ENCODE results near the gene MRTFA.

The MRTFA gene

DNA sequence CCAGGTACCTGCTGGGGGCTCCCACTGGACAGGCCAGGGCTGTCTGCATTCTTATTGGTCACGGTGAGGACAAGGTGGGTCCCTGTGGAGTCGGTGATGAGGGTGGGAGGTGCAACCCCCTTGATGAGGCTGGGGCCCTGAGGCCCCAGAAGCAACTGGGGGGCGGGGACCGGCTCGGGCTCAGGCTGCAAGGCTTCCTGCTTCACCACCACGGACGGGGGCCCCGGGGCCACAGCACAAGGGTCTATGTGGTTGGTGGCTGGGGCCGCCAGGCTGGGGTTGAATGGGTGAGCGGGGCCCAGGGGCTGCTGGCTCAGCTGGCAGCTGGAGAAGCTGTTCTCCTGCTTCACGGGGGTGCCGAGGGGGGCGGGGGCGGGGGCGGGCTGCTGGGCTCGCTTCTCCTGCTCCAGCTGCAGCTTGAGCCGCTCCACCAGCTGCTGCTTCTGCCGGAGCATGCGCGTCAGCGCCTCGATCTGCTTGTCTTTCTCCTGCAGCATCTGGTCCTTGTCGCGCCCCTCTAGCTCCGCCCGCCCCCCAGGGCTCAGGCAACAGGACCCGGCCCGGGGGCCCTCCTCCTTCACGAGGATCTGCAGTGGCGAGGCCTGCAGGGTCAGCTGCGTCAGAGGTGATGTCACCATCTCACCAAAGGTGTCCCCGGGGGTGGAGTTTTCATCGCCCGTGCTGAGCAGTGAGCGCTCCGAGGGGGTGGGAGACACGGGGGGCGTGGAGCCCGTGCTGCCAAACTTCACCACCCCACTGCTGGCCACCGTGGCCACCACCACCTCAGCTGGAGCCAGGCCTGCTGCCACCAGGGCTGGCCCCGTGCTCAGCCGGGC is 217.9 kb downstream of the MRTFA start:
- Histone ChIP-seq H3K27ac (ENCODE audit: low read depth, low read length) (no peak overlapping the region), H3K4me3 (ENCODE audit: low read depth in 1 of 2, low read length in 2 of 2) (no peak overlapping the region), H3K9ac (ENCODE audit: low read depth in 1 of 2, low read length in 2 of 2) (no peak overlapping the region), H3K27me3 (ENCODE audit: control insufficient read depth in 1 of 2, insufficient read depth in 2 of 2, low read length in 2 of 2) (no peaks in the 10 kb centered on the region), H3K9me3 (ENCODE audit: control insufficient read depth in 1 of 2, low read length in 2 of 2) (no peaks in the 10 kb centered on the region), H3K36me3 (ENCODE audit: control insufficient read depth in 1 of 2, insufficient read depth in 2 of 2, low read length in 2 of 2) (peaks cover 40 to 73% of the 10 kb centered on the region in 2 donors), H3K4me1 (ENCODE audit: control insufficient read depth in 1 of 2, insufficient read depth in 2 of 2, low read length in 2 of 2) (peaks cover 11 to 17% of the 10 kb centered on the region in 2 donors)

DNA sequence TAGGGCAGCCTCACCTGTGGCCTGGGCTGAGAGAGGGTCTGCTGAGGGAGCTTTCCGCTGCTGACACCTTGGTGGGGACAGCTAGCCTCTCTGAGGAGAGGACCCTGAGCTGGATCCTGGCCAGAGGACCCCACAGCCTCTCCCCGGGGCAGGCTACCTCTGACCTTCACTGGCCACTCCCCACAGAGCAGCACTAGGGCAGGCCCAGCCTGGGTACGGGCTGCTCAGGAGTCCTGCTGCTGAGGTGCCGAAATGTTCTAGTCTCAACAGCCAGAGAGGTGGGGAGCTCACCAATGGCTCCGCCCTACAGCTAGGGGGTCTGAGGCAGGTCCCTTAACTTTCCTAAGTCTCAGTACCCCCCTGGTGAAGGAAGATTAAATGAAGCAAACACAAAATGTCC is 218.6 kb downstream of the MRTFA start:
- no peak overlapping the region for H3K9ac ChIP-seq (ENCODE audit: low read depth in 1 of 2, low read length in 2 of 2)
- H3K4me3 ChIP-seq (ENCODE audit: low read depth in 1 of 2, low read length in 2 of 2) = no peak overlapping the region
- no peaks in the 10 kb centered on the region for H3K9me3 ChIP-seq (ENCODE audit: control insufficient read depth in 1 of 2, low read length in 2 of 2)
- no peak overlapping the region for H3K27ac ChIP-seq (ENCODE audit: low read depth, low read length)
- peaks cover 11 to 17% of the 10 kb centered on the region in 2 donors for H3K4me1 ChIP-seq (ENCODE audit: control insufficient read depth in 1 of 2, insufficient read depth in 2 of 2, low read length in 2 of 2)
- H3K36me3 ChIP-seq (ENCODE audit: control insufficient read depth in 1 of 2, insufficient read depth in 2 of 2, low read length in 2 of 2) = peaks cover 33 to 66% of the 10 kb centered on the region in 2 donors
- no peaks in the 10 kb centered on the region for H3K27me3 ChIP-seq (ENCODE audit: control insufficient read depth in 1 of 2, insufficient read depth in 2 of 2, low read length in 2 of 2)

DNA sequence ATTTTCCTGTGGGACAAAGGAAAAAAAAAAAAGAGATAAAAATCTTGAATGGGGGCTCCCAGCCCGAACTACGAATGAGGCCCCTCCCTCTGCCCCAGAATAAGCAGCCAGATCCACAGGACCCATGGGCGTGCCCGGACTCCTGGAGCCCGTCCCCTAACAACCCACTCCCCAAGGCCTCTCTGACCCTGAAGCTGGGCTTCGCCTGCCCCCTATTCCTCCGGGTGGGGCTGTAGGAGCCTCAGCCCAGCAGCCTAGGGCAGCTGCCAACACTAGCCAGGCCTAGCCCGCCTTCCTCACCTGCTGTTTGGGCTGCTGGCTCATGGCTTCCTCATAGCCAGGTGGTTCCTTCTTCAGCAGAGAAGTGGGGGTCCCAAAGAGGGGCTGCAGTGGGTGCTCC is 219.5 kb downstream of the MRTFA start:
- Histone ChIP-seq H3K36me3 (ENCODE audit: control insufficient read depth in 1 of 2, insufficient read depth in 2 of 2, low read length in 2 of 2) (peaks cover 38 to 58% of the 10 kb centered on the region in 2 donors), H3K27ac (ENCODE audit: low read depth, low read length) (no peak overlapping the region), H3K27me3 (ENCODE audit: control insufficient read depth in 1 of 2, insufficient read depth in 2 of 2, low read length in 2 of 2) (no peaks in the 10 kb centered on the region), H3K9me3 (ENCODE audit: control insufficient read depth in 1 of 2, low read length in 2 of 2) (no peaks in the 10 kb centered on the region), H3K4me1 (ENCODE audit: control insufficient read depth in 1 of 2, insufficient read depth in 2 of 2, low read length in 2 of 2) (peaks cover 11 to 17% of the 10 kb centered on the region in 2 donors), H3K4me3 (ENCODE audit: low read depth in 1 of 2, low read length in 2 of 2) (no peak overlapping the region), H3K9ac (ENCODE audit: low read depth in 1 of 2, low read length in 2 of 2) (no peak overlapping the region)

DNA sequence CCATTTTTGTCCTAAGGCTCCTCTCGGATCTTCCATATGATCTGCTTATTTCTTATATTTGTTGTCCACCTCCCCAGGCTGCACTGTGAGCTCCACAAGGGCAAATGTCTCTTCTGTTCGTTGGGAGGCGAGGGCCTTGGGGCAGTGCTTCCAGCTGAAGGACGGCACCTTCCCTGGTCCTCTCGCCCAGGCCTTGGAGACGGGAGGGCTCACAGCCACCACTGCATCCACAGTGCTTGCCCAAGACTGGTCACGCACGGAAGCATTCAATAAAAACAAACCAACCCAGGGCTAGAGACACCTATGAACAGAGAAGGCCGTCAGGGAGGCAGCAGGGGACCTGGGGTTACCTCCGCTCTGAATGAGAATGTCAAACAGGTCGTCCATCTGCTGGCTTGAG is 219.9 kb downstream of the MRTFA start:
- peaks cover 40 to 54% of the 10 kb centered on the region in 2 donors for H3K36me3 ChIP-seq (ENCODE audit: control insufficient read depth in 1 of 2, insufficient read depth in 2 of 2, low read length in 2 of 2)
- peaks cover 11 to 17% of the 10 kb centered on the region in 2 donors for H3K4me1 ChIP-seq (ENCODE audit: control insufficient read depth in 1 of 2, insufficient read depth in 2 of 2, low read length in 2 of 2)
- no peaks in the 10 kb centered on the region for H3K27me3 ChIP-seq (ENCODE audit: control insufficient read depth in 1 of 2, insufficient read depth in 2 of 2, low read length in 2 of 2)
- H3K27ac ChIP-seq (ENCODE audit: low read depth, low read length) = no peak overlapping the region
- H3K4me3 ChIP-seq (ENCODE audit: low read depth in 1 of 2, low read length in 2 of 2) = no peak overlapping the region
- H3K9ac ChIP-seq (ENCODE audit: low read depth in 1 of 2, low read length in 2 of 2) = no peak overlapping the region
- H3K9me3 ChIP-seq (ENCODE audit: control insufficient read depth in 1 of 2, low read length in 2 of 2) = no peaks in the 10 kb centered on the region

DNA sequence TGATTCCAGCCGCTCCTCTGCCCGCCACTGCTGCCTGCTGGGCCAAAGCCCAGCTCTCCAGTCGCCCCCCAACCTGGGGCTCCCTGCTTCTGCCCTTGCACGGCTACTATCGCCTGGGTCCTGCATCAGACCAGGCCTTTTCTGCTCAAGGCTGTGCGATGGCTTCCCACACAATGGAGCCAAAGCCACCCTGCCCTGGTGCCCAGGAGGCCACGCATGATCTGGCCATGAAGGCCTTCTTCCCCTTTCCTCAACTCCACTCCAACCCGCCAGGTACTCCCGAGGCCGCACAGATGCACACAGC is 220.3 kb downstream of the MRTFA start:
- H3K27me3 ChIP-seq (ENCODE audit: control insufficient read depth in 1 of 2, insufficient read depth in 2 of 2, low read length in 2 of 2) = no peaks in the 10 kb centered on the region
- no peak overlapping the region for H3K4me3 ChIP-seq (ENCODE audit: low read depth in 1 of 2, low read length in 2 of 2)
- H3K36me3 ChIP-seq (ENCODE audit: control insufficient read depth in 1 of 2, insufficient read depth in 2 of 2, low read length in 2 of 2) = peaks cover 40 to 54% of the 10 kb centered on the region in 2 donors
- H3K9me3 ChIP-seq (ENCODE audit: control insufficient read depth in 1 of 2, low read length in 2 of 2) = no peaks in the 10 kb centered on the region
- H3K9ac ChIP-seq (ENCODE audit: low read depth in 1 of 2, low read length in 2 of 2) = no peak overlapping the region
- H3K27ac ChIP-seq (ENCODE audit: low read depth, low read length) = no peak overlapping the region
- peaks cover 11 to 17% of the 10 kb centered on the region in 2 donors for H3K4me1 ChIP-seq (ENCODE audit: control insufficient read depth in 1 of 2, insufficient read depth in 2 of 2, low read length in 2 of 2)

DNA sequence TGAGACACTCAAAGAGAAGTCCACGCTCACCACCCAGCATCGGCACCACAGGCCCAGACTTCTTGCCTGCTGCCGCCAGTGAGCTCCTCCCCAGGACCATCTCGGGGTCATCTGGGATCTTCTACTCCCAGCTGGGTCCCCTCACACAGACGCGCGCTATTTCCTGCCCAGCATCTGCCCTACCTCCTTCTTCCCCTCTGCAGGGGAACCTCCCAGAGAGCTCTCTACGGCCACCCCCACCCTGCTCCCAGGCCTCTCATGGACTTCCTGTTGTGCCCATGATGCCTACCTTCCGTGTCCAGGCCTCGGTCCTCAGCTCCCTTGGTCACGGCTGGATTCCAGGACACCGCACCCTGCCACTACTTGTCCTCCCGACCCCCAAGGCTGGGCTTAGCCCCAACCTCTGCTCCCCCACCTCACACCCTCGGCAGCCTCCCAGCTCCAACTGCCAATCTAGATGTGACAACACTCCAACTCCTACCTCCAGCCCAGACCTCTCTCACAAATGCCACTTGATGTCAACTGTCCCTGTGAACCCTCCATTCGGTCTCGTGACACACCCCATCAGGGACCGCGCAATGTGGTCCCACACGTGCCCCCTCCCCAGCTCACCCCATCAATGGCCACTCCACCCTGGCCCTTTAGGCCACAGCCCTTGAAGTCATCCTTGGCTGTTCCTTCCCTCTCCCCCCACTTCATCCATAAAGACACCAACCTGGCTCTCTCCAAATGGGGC is 220.8 kb downstream of the MRTFA start:
- H3K27ac ChIP-seq (ENCODE audit: low read depth, low read length) = no peak overlapping the region

DNA sequence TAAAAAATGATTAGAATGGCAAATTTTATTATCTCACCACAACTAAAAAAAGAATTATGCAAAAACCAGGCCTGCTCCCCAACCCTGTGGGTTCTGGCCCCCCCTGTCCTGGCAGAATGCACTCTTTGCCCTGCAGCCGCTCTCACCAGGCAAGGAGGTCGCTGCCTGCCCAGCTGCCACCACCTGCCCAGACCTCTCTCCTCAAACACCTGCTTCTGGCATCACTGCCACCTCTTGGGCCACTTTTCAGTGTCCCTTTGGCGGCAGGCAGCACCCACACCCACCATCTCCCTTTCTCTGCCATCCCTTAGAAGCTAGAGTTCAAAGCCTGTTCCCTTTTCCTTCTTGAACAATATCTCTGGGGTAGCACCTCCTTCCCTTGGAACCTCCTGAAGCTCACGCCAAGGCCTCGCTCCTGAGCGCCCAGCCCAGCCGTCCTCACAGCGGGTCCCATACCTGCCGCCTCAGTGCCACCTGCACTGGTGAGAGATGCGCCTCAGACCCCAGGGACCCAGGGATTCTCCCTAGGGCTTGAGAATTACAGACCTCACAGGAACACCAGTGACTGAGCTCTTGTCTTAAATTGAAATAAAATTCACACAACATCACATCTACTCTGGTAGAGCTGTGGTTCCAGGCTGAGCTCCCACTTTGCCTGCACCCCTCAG is 221.5 kb downstream of the MRTFA start:
- Histone ChIP-seq H3K36me3 (ENCODE audit: control insufficient read depth in 1 of 2, insufficient read depth in 2 of 2, low read length in 2 of 2) (peaks cover 45 to 54% of the 10 kb centered on the region in 2 donors), H3K9ac (ENCODE audit: low read depth in 1 of 2, low read length in 2 of 2) (no peak overlapping the region), H3K27me3 (ENCODE audit: control insufficient read depth in 1 of 2, insufficient read depth in 2 of 2, low read length in 2 of 2) (no peaks in the 10 kb centered on the region), H3K4me3 (ENCODE audit: low read depth in 1 of 2, low read length in 2 of 2) (no peak overlapping the region), H3K4me1 (ENCODE audit: control insufficient read depth in 1 of 2, insufficient read depth in 2 of 2, low read length in 2 of 2) (peaks cover 11 to 17% of the 10 kb centered on the region in 2 donors), H3K9me3 (ENCODE audit: control insufficient read depth in 1 of 2, low read length in 2 of 2) (no peaks in the 10 kb centered on the region), H3K27ac (ENCODE audit: low read depth, low read length) (no peak overlapping the region)

More for the DNA sequence above, 220.8 kb downstream of the MRTFA start:
- Histone ChIP-seq H3K27me3 (ENCODE audit: control insufficient read depth in 1 of 2, insufficient read depth in 2 of 2, low read length in 2 of 2) (no peaks in the 10 kb centered on the region), H3K4me3 (ENCODE audit: low read depth in 1 of 2, low read length in 2 of 2) (no peak overlapping the region), H3K9me3 (ENCODE audit: control insufficient read depth in 1 of 2, low read length in 2 of 2) (no peaks in the 10 kb centered on the region), H3K4me1 (ENCODE audit: control insufficient read depth in 1 of 2, insufficient read depth in 2 of 2, low read length in 2 of 2) (peaks cover 11 to 17% of the 10 kb centered on the region in 2 donors), H3K9ac (ENCODE audit: low read depth in 1 of 2, low read length in 2 of 2) (no peak overlapping the region), H3K36me3 (ENCODE audit: control insufficient read depth in 1 of 2, insufficient read depth in 2 of 2, low read length in 2 of 2) (peaks cover 41 to 54% of the 10 kb centered on the region in 2 donors)

DNA sequence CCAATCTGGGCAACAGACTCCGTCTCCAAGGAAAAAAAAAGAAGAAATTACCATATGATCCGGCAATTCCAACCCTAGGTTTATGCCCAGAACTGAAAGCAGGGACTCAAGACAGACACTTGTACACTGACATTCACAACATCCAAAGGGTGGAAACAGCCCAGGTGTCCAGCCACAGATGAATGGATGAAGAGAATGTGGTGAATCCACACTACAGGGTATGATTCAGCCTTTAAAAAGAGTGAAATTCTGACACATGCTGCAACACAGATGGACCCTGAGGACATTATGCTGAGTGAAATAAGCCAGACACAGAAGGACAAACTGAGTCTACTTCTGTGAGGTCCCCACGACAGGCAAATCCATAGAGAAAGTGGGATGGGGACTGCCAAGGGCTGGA is 222.2 kb downstream of the MRTFA start:
- no peak overlapping the region for H3K4me3 ChIP-seq (ENCODE audit: low read depth in 1 of 2, low read length in 2 of 2)
- peaks cover 11 to 17% of the 10 kb centered on the region in 2 donors for H3K4me1 ChIP-seq (ENCODE audit: control insufficient read depth in 1 of 2, insufficient read depth in 2 of 2, low read length in 2 of 2)
- no peaks in the 10 kb centered on the region for H3K9me3 ChIP-seq (ENCODE audit: control insufficient read depth in 1 of 2, low read length in 2 of 2)
- H3K27ac ChIP-seq (ENCODE audit: low read depth, low read length) = no peak overlapping the region
- H3K36me3 ChIP-seq (ENCODE audit: control insufficient read depth in 1 of 2, insufficient read depth in 2 of 2, low read length in 2 of 2) = peaks cover 41 to 54% of the 10 kb centered on the region in 2 donors
- no peak overlapping the region for H3K9ac ChIP-seq (ENCODE audit: low read depth in 1 of 2, low read length in 2 of 2)
- H3K27me3 ChIP-seq (ENCODE audit: control insufficient read depth in 1 of 2, insufficient read depth in 2 of 2, low read length in 2 of 2) = no peaks in the 10 kb centered on the region

DNA sequence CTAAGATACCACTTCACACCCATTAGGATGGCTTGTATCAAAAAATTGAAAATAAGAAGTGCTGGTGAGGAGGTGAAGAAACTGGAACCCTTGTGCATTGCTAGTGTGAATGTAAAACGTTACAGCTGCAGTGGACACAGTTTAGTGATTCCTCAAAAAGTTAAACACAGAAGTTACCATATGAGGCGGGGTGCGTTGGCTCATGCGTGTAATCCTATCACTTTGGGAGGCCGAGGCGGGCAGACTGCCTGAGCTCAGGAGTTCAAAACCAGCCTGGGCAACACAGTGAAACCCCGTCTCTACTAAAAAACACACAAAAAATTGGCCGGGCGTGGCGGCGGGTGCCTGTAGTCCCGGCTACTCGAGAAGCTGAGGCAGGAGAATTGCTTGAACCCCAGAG is 222.6 kb downstream of the MRTFA start:
- Histone ChIP-seq H3K4me1 (ENCODE audit: control insufficient read depth in 1 of 2, insufficient read depth in 2 of 2, low read length in 2 of 2) (peaks cover 11 to 17% of the 10 kb centered on the region in 2 donors), H3K27ac (ENCODE audit: low read depth, low read length) (no peak overlapping the region), H3K4me3 (ENCODE audit: low read depth in 1 of 2, low read length in 2 of 2) (no peak overlapping the region), H3K9me3 (ENCODE audit: control insufficient read depth in 1 of 2, low read length in 2 of 2) (no peaks in the 10 kb centered on the region), H3K27me3 (ENCODE audit: control insufficient read depth in 1 of 2, insufficient read depth in 2 of 2, low read length in 2 of 2) (no peaks in the 10 kb centered on the region), H3K36me3 (ENCODE audit: control insufficient read depth in 1 of 2, insufficient read depth in 2 of 2, low read length in 2 of 2) (peaks cover 40 to 53% of the 10 kb centered on the region in 2 donors), H3K9ac (ENCODE audit: low read depth in 1 of 2, low read length in 2 of 2) (no peak overlapping the region)

DNA sequence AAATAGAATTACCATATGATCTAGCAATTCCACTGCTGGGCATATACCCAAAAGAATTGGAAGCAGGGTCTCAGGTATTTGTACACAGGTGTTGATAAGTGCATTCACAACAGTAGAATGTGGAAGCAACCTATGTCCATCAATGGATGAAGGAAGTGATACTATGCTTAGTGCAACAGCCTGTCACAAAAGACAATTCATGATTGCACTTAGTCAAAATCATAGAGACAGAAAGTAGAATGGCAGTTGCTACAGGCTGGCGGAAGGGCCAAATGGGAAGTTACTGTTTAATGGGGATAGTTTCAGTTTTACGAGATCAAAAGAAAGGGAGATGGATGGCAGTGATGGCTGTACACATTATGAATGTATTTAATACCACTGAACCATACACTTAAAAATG is 224.1 kb downstream of the MRTFA start:
- H3K9ac ChIP-seq (ENCODE audit: low read depth in 1 of 2, low read length in 2 of 2) = no peak overlapping the region
- peaks cover 11 to 17% of the 10 kb centered on the region in 2 donors for H3K4me1 ChIP-seq (ENCODE audit: control insufficient read depth in 1 of 2, insufficient read depth in 2 of 2, low read length in 2 of 2)
- peaks cover 46 to 58% of the 10 kb centered on the region in 2 donors for H3K36me3 ChIP-seq (ENCODE audit: control insufficient read depth in 1 of 2, insufficient read depth in 2 of 2, low read length in 2 of 2)
- no peaks in the 10 kb centered on the region for H3K9me3 ChIP-seq (ENCODE audit: control insufficient read depth in 1 of 2, low read length in 2 of 2)
- no peak overlapping the region for H3K4me3 ChIP-seq (ENCODE audit: low read depth in 1 of 2, low read length in 2 of 2)
- no peak overlapping the region for H3K27ac ChIP-seq (ENCODE audit: low read depth, low read length)
- H3K27me3 ChIP-seq (ENCODE audit: control insufficient read depth in 1 of 2, insufficient read depth in 2 of 2, low read length in 2 of 2) = no peaks in the 10 kb centered on the region
